Subcutaneous preadipocyte (primary cell): ENCODE results near the gene TTC6. TPM values are rescaled to one million over a fixed set of nuclear protein-coding genes. Genes with fewer than 3 reads are reported as not detected.

ENCODE experiments used
- total RNA-seq: library from RNA; depleted of rRNA; stranded (reverse); fragments of >200 nt; gene quantifications from 2 replicates; pipeline ENCODE4 v1.2.3, GENCODE V29; 2012

The TTC6 gene, protein sequence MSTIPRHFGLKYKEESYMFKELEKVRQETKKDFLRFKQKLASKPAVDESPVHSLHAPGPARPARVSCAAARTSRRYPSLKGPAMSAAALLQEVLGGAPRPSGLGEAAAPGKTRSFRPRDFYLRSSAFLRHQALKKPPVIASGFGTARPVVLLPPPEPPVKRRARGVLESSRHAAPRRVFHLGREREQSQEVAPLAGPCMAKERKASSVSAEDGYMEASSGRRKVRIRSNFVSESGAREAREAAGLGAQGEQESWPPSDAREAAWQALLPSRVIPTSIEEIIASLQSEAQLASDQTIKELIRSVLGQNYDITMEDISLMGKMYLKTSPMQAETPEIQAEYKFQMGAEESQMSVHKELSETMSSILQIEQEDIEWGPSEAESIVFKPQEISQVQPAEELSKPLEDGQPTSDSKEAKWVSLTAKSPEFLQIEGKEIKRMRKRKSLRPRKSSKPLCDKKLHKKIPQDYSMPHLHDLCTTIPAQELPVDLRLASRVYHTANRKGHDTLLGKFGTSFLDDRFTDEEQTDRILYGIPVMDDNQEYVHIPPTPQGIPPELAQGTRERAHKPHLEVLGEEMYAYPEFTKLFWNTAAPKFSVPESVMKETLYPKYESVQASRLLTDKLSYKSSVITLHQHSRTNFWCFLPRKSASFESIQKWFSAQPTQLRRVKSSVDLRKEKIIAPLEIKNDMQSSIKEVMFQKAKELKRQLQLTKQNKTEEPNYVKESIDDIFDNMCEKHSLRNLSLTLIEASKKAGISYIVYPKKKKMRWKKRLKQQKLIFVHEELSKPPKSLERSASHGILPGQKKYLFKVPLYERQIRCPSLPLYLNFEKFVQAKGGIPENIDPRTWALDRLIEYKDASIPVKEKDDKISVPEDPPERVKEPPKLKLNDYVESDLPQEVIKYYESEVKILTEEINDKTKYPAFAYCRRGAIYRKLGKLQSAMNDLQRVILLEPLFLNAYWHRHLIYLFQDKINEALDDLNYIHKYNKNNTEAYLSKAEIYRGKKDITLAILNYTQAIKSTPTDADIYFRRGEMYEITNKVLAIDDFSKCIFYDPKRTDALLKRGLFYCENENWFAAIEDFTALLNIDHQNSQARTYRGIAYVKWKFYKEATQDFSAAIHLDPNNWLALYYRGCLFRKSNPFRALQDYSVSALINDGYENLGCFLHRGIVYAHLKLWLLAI (N-terminal part only)
- total RNA-seq: under 0.01 TPM in 1 of 2 replicates, not detected in the other

DNA sequence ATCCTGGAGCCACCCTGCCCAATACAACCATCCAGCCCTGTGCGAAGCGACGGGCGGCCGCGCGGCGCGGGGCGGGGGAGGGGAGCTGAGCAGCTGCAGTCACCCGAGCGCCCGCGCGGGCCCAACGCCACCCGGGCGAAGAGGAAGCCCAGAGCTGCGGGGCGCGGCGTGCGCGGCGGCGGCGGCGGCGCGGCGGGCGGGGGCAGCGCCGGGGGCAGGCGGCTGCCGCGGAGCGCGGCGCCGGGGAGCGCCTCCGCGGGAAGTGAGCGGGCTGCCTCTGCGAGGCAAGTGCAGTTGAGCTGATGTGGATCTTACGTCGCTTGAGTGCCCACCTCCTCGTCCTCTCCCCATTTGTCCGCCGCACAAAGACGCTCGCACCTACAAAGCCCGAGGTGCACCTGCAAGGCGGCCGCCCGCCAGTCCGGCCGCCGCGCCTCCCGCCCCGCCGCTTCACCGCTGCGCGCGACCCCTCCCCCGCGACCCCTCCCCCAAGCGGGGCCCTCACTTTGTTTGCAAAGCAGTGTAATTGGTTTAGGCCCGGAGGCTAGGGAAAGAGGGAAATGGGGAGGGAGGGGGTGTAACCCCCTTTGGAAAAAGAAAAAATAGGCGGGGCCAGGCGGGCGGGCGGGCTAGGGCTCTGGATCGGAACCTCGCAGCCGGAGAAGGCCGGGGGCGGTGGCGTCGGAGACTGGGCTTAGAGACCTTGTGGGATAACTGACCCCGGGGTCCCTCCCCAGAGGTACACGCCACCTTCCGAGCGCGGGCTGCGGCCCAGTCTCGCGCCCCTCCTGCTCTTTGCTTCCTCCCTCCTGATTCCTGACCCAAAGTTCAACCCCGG is at the start of gene TTC6, which contains the start of gene FOXA1:
TSS of gene TTC6 (plus strand) at position 659 of the 838 bp plus-strand sequence. CDS start 26,436 bp downstream, outside the sequence.
TSS of gene FOXA1 (minus strand) at position 279 of the 838 bp plus-strand sequence. CDS start at position 2, 277 bp downstream.

Other genes with a start within 250 kb of the TTC6 start
- gene FOXA1, start 380 bp upstream of the TTC6 start, total RNA-seq: 0.20 TPM in 1 of 2 replicates, not detected in the other